ENCODE measurements around the gene APBB2. TPM values are rescaled to one million over a fixed set of nuclear protein-coding genes. Genes with fewer than 3 reads are reported as not detected.

The APBB2 gene
- total and polyA plus RNA-seq, 2 donors (not counting 1 experiment from before 2014, with no cell fraction given): 4.4 to 15.8 TPM

- Histone ChIP-seq H3K9me3 (ENCODE audit: control extremely low read depth in 1 of 3, control insufficient read depth in 2 of 3, insufficient read depth in 1 of 3, low read length in 2 of 3) (no peaks in the 10 kb centered on the region), H4K20me1 (ENCODE audit: control insufficient read depth, insufficient read depth, low read length, poor library complexity, severe bottlenecking) (no peaks in the 10 kb centered on the region), H3K79me2 (ENCODE audit: control insufficient read depth, insufficient read depth, low read length) (no peaks in the 10 kb centered on the region), H3K4me2 (replicated peaks; ENCODE audit: low read depth, low read length, poor library complexity, severe bottlenecking) (no peak overlapping the region), H3K36me3 (replicated peaks in 1 of 2; ENCODE audit: control extremely low read depth in 1 of 2, control insufficient read depth in 1 of 2, extremely low read depth in 1 of 2, insufficient read depth in 2 of 2, low read length in 1 of 2) (no peaks in the 10 kb centered on the region), H3K9ac (ENCODE audit: low read length) (no peak overlapping the region), H2AFZ (ENCODE audit: insufficient read depth, low read depth, low read length, poor library complexity, severe bottlenecking) (no peak overlapping the region), H3K4me1 (ENCODE audit: control insufficient read depth in 2 of 2, insufficient read depth in 2 of 2, low read length in 2 of 2) (no peaks in the 10 kb centered on the region), H3K4me3 (ENCODE audit: control extremely low read depth in 1 of 5, extremely low read depth in 1 of 5, insufficient read depth in 1 of 5, low read depth in 2 of 5, low read length in 4 of 5) (no peak overlapping the region), H3K27ac (ENCODE audit: low read length in 2 of 2) (no peak overlapping the region), H3K27me3 (replicated peaks in 1 of 4; ENCODE audit: control extremely low read depth in 1 of 4, control insufficient read depth in 3 of 4, insufficient read depth in 4 of 4, low read length in 3 of 4) (no peaks in the 10 kb centered on the region)
- H3K27ac Mint-ChIP-seq: no peak overlapping the region
- ATAC-seq (ENCODE audit: low read depth): no peak
- DNase-seq: no peak
- POLR2A ChIA-PET: no interaction called here
- TF ChIP-seq CTCF (IDR thresholded peaks at IDR 0.05) (no peak), EZH2 (IDR thresholded peaks at IDR 0.05; ENCODE audit: borderline replicate concordance, insufficient read depth, low read depth, low read length, poor library complexity, severe bottlenecking) (no peak)
- no peaks in the 10 kb centered on the region for H3K9me3 Mint-ChIP-seq (ENCODE audit: insufficient read depth)
- CTCF ChIA-PET: no interaction called here
- WGBS (ENCODE audit: insufficient coverage): 86% methylated on average over 2 of the region's 2 CpGs
- H3K27me3 Mint-ChIP-seq: peaks cover 3% of the 10 kb centered on the region
- no peak overlapping the region for H3K4me3 Mint-ChIP-seq
- intact Hi-C loops (cut with micrococcal nuclease): no loop called here
- no peaks in the 10 kb centered on the region for H3K4me1 Mint-ChIP-seq
These were observed 79.8 kb downstream of the APBB2 start for GRCh38 chr4:41134581-41134980.

DNA sequence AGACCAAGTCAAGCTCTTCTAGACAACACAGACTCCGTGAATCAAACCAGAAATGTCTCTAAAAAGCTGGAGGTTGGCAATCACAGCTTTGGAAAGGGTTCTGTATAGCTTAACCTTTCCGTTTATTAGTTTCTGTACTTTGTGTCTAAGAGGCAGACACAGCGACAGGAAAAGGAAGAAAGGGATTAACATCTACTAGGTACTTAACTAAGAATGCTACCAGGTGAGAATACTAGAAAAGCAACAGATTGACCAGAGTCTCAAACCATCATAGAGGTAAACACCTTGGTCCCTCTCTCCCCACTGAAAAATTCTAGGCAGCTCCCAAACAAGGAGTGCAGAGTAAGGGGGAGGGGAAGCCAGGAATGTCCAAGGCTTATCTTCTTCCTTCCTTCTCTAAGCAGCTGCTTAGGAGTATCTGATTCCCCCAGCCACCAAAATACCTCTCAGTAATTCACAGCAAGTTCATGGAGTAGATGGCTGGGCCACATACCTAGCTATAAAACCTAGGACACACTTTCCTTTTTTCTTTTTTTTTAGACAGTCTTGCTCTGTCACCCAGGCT, 80.8 kb downstream of the APBB2 start:
- Histone ChIP-seq H2AFZ (ENCODE audit: insufficient read depth, low read depth, low read length, poor library complexity, severe bottlenecking) (no peak overlapping the region), H3K9me3 (ENCODE audit: control extremely low read depth in 1 of 3, control insufficient read depth in 2 of 3, insufficient read depth in 1 of 3, low read length in 2 of 3) (no peaks in the 10 kb centered on the region), H3K9ac (ENCODE audit: low read length) (no peak overlapping the region), H3K27ac (ENCODE audit: low read length in 2 of 2) (no peak overlapping the region), H4K20me1 (ENCODE audit: control insufficient read depth, insufficient read depth, low read length, poor library complexity, severe bottlenecking) (no peaks in the 10 kb centered on the region), H3K27me3 (replicated peaks in 1 of 4; ENCODE audit: control extremely low read depth in 1 of 4, control insufficient read depth in 3 of 4, insufficient read depth in 4 of 4, low read length in 3 of 4) (no peaks in the 10 kb centered on the region), H3K4me1 (ENCODE audit: control insufficient read depth in 2 of 2, insufficient read depth in 2 of 2, low read length in 2 of 2) (no peaks in the 10 kb centered on the region), H3K79me2 (ENCODE audit: control insufficient read depth, insufficient read depth, low read length) (no peaks in the 10 kb centered on the region), H3K4me2 (replicated peaks; ENCODE audit: low read depth, low read length, poor library complexity, severe bottlenecking) (no peak overlapping the region), H3K4me3 (ENCODE audit: control extremely low read depth in 1 of 5, extremely low read depth in 1 of 5, insufficient read depth in 1 of 5, low read depth in 2 of 5, low read length in 4 of 5) (no peak overlapping the region), H3K36me3 (replicated peaks in 1 of 2; ENCODE audit: control extremely low read depth in 1 of 2, control insufficient read depth in 1 of 2, extremely low read depth in 1 of 2, insufficient read depth in 2 of 2, low read length in 1 of 2) (no peaks in the 10 kb centered on the region)
- peaks cover 3% of the 10 kb centered on the region for H3K27me3 Mint-ChIP-seq
- ChIA-PET POLR2A (no interaction called here), CTCF (no interaction called here)
- TF ChIP-seq CTCF (IDR thresholded peaks at IDR 0.05) (no peak), EZH2 (IDR thresholded peaks at IDR 0.05; ENCODE audit: borderline replicate concordance, insufficient read depth, low read depth, low read length, poor library complexity, severe bottlenecking) (no peak)
- no peaks in the 10 kb centered on the region for H3K4me1 Mint-ChIP-seq
- intact Hi-C loops (cut with micrococcal nuclease): no loop called here
- WGBS (ENCODE audit: insufficient coverage): no CpG with 5 or more reads among the region's 3 CpGs
- ATAC-seq (ENCODE audit: low read depth) (no peak), DNase-seq (no peak)
- no peak overlapping the region for H3K4me3 Mint-ChIP-seq
- no peak overlapping the region for H3K27ac Mint-ChIP-seq
- H3K9me3 Mint-ChIP-seq (ENCODE audit: insufficient read depth): no peaks in the 10 kb centered on the region
